Measurements from ENCODE around the gene RAP2C.

GRCh38 chrX:132218100-132218812 lies 991 bp downstream of the RAP2C start:
- TF ChIP-seq CTCF (IDR thresholded peaks at IDR 0.05) (no peak), POLR2A (IDR thresholded peaks at IDR 0.05) (peak; percentile 50 to 79 (median 73))

Measured in body of pancreas (tissue), 4 donors.